A673 (cell line): Measurements from ENCODE around the gene SETMAR. TPM values are rescaled to one million over a fixed set of nuclear protein-coding genes. Genes with fewer than 3 reads are reported as not detected.

ENCODE experiments used
- BruUV-seq: library from RNA; stranded (reverse); fragments of 400-500 nt; replicated peaks from 2 replicates; lab custom pipeline; 2021; lab: Mats Ljungman, UMichigan
- CTCF ChIA-PET: fragments of 300-600 bp; sonication (Branson Sonifier 250); formaldehyde crosslinking; loops from one replicate; lab custom pipeline; 2022; ENCODE audit warnings: antibody characterized with exemption; lab: Charles Lee
- POLR2A ChIA-PET: fragments of 300-600 bp; sonication (Branson Sonifier 250); formaldehyde crosslinking; loops from one replicate; lab custom pipeline; 2022; ENCODE audit warnings: antibody characterized with exemption; ENCODE audit not compliant: low non-redundant PET; lab: Charles Lee
- DNase-seq: peaks from one replicate; pipeline ENCODE4 v3.0.0-alpha.2; 2015; ENCODE audit warnings: low spot score
- H3K27ac ChIP-seq: fragments of 200-600 bp; sonication (generic); 2 replicates; pipeline ENCODE4 v1.5.1; 2016; ENCODE audit warnings: mixed run types, low read depth, mild to moderate bottlenecking, mixed read lengths, antibody characterized with exemption, low read length; ENCODE audit not compliant: poor library complexity, severe bottlenecking
- H3K27me3 ChIP-seq: fragments of 200-600 bp; sonication (generic); replicated peaks from 2 replicates; pipeline ENCODE4 v1.6.1; 2017; ENCODE audit warnings: mixed run types, low read depth, mild to moderate bottlenecking, mixed read lengths, antibody characterized with exemption, low read length; ENCODE audit not compliant: insufficient read depth, poor library complexity
- H3K36me3 ChIP-seq: fragments of 200-600 bp; sonication (generic); 2 replicates; pipeline ENCODE4 v1.6.1; 2016; ENCODE audit warnings: mixed run types, mild to moderate bottlenecking, mixed read lengths, antibody characterized with exemption, low read length; ENCODE audit not compliant: insufficient read depth, poor library complexity, severe bottlenecking
- H3K4me1 ChIP-seq: fragments of 200-600 bp; sonication (generic); 2 replicates; pipeline ENCODE4 v1.6.1; 2017; ENCODE audit warnings: mixed run types, mild to moderate bottlenecking, mixed read lengths, antibody characterized with exemption, low read length; ENCODE audit not compliant: insufficient read depth, poor library complexity, severe bottlenecking
- H3K4me3 ChIP-seq: fragments of 200-600 bp; sonication (generic); 2 replicates; pipeline ENCODE4 v1.5.1; 2016; ENCODE audit warnings: low read depth, mixed run types, mild to moderate bottlenecking, mixed read lengths, low read length; ENCODE audit not compliant: poor library complexity, severe bottlenecking
- H3K9me3 ChIP-seq: fragments of 200-600 bp; sonication (generic); 2 replicates; pipeline ENCODE4 v1.6.1; 2016; ENCODE audit warnings: mixed run types, low read depth, mild to moderate bottlenecking, mixed read lengths, antibody characterized with exemption, low read length; ENCODE audit not compliant: poor library complexity, severe bottlenecking
- EZH2 ChIP-seq: fragments of 200-600 bp; sonication (generic); IDR thresholded peaks from 2 replicates; pipeline ENCODE4 v1.6.1; 2017; ENCODE audit warnings: borderline replicate concordance, low read depth, mild to moderate bottlenecking, mixed read lengths, antibody characterized with exemption, low read length; ENCODE audit not compliant: poor library complexity, severe bottlenecking
- intact Hi-C: fragments of 100-400 bp; cut with micrococcal nuclease; formaldehyde crosslinking; loops from one replicate; pipeline ENCODE4 v1.10.0; 2022; ENCODE audit not compliant: unreplicated experiment
- total RNA-seq: library from RNA; stranded (reverse); gene quantifications from 2 replicates; pipeline ENCODE4 v1.2.3, GENCODE V29; 2021
- TF ChIP-seq, protein P1 (sequence below): fragments of 300-800, 200-600 bp; sonication (generic); conservative IDR thresholded peaks from 2 replicates; pipeline ENCODE4 v1.5.1; 2017; ENCODE audit warnings: low read depth, mild to moderate bottlenecking, antibody characterized with exemption, low read length, moderate library complexity, mixed read lengths

The SETMAR gene
- total RNA-seq, 1 experiment from 2014 or later, result 25.8 TPM

DNA sequence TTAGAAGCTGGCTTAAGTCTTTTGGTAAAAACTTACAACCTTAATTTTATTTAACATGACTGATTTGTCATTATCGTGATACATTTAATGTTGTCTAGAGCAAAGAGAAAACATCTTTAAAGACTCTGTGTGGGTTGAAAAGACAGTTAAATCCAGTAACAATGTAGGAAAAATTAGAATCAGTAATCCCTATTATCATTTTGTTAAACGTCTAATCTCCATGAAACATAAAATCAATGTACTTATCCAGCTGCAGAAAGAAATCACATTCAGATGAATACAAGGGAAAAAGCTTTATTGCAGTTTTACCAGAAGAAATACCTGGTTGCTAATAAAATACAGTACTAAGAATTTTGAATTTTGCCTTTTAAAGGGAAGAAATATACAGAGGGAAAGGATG is 21.2 kb upstream of the SETMAR start:
- no peak overlapping the region for H3K4me3 ChIP-seq
- H3K27ac ChIP-seq, result no peak overlapping the region
- TF ChIP-seq EZH2, result no peak
- TF ChIP-seq, protein P1, sequence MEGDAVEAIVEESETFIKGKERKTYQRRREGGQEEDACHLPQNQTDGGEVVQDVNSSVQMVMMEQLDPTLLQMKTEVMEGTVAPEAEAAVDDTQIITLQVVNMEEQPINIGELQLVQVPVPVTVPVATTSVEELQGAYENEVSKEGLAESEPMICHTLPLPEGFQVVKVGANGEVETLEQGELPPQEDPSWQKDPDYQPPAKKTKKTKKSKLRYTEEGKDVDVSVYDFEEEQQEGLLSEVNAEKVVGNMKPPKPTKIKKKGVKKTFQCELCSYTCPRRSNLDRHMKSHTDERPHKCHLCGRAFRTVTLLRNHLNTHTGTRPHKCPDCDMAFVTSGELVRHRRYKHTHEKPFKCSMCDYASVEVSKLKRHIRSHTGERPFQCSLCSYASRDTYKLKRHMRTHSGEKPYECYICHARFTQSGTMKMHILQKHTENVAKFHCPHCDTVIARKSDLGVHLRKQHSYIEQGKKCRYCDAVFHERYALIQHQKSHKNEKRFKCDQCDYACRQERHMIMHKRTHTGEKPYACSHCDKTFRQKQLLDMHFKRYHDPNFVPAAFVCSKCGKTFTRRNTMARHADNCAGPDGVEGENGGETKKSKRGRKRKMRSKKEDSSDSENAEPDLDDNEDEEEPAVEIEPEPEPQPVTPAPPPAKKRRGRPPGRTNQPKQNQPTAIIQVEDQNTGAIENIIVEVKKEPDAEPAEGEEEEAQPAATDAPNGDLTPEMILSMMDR, result no peak
- POLR2A ChIA-PET, result no interaction called here
- intact Hi-C loops, result no loop called here
- no peaks in the 10 kb centered on the region for H3K36me3 ChIP-seq
- no peaks in the 10 kb centered on the region for H3K9me3 ChIP-seq
- H3K4me1 ChIP-seq, result no peaks in the 10 kb centered on the region
- CTCF ChIA-PET, result no interaction called here
- no TSS peak for BruUV-seq
- no peak for DNase-seq
- peaks cover 34% of the 10 kb centered on the region for H3K27me3 ChIP-seq

DNA sequence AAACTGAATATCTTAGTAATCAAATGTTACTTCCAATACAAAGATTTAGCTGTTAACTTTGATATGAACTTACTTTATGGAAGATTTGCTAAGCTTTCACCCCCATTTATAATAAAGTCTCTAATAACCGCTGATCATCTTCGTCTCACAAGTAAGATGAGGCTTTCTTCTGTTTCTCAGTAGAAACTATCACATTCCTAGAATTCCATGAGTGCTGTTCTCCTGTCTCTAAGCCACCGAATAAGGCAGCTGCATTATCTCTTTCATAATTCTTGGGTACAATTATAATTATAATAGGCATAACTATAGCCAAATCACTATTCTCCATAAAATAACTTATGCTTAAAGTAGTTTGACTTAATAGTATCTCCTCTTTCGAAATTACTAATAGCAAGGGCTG is 18.3 kb upstream of the SETMAR start:
- Histone ChIP-seq H3K4me1 (no peaks in the 10 kb centered on the region), H3K9me3 (no peaks in the 10 kb centered on the region), H3K4me3 (no peak overlapping the region), H3K27me3 (peaks cover 30% of the 10 kb centered on the region), H3K36me3 (no peaks in the 10 kb centered on the region), H3K27ac (no peak overlapping the region)
- CTCF ChIA-PET, result no interaction called here
- no peak for TF ChIP-seq EZH2
- TF ChIP-seq, protein P1, result no peak
- DNase-seq, result no peak
- POLR2A ChIA-PET, result no interaction called here
- intact Hi-C loops, result no loop called here
- BruUV-seq, result no TSS peak

DNA sequence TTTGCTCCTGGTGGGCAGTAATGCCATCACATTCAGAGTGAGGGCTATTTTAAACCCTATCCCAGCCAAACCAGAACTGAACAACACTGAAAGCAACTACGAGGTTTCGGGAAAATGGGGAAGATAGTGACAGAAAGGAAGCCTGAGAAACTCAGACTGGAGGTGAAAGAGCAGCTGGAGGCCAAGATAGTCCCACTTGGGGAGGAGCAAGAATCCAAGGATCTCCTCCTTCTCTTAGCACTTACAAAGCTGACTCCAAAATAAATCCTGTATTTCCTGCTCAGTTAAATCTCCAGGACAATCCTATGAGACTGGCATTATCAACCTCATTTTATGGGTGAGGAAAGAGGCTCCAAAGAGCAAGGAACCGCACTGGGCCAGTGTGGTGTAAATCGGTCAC is 14.1 kb upstream of the SETMAR start:
- Histone ChIP-seq H3K27ac (no peak overlapping the region), H3K27me3 (peaks cover 8% of the 10 kb centered on the region), H3K4me1 (no peaks in the 10 kb centered on the region), H3K36me3 (no peaks in the 10 kb centered on the region), H3K9me3 (no peaks in the 10 kb centered on the region), H3K4me3 (no peak overlapping the region)
- no TSS peak for BruUV-seq
- ChIA-PET POLR2A (no interaction called here), CTCF (interaction anchor here (0.6 kb wide), 1 partner anchor 1095 kb away, joined by 3 read pairs; no protein-coding TSS in a partner anchor)
- DNase-seq, result no peak
- intact Hi-C loops, result no loop called here
- TF ChIP-seq, protein P1, result no peak
